Stimulated activated CD4-positive, alpha-beta T cell treated with anti-CD3 and anti-CD28 coated beads, TNF-alpha, amount 100 ng/mL, for 1 hour (primary cell): ENCODE results near the gene TSHZ2.
A peak's percentile ranks its signal among the peaks of the same experiment; 100 is the strongest.

Experiments used
- DNase-seq, 3 donors: peaks; one replicate each; pipeline ENCODE4 v3.0.0-alpha.2; 2020; ENCODE audit warnings: low read depth in 3 of 3, low spot score in 1 of 3

Gene TSHZ2

GRCh38 chr20:53190225-53190624 lies 218.1 kb downstream of the TSHZ2 start:
- no peak for DNase-seq

- DNase-seq = no peak
Observed at GRCh38 chr20:53191957-53192356, 219.8 kb downstream of the TSHZ2 start.

- DNase-seq = no peak
Observed at GRCh38 chr20:53194306-53195290, 222.4 kb downstream of the TSHZ2 start.

DNA sequence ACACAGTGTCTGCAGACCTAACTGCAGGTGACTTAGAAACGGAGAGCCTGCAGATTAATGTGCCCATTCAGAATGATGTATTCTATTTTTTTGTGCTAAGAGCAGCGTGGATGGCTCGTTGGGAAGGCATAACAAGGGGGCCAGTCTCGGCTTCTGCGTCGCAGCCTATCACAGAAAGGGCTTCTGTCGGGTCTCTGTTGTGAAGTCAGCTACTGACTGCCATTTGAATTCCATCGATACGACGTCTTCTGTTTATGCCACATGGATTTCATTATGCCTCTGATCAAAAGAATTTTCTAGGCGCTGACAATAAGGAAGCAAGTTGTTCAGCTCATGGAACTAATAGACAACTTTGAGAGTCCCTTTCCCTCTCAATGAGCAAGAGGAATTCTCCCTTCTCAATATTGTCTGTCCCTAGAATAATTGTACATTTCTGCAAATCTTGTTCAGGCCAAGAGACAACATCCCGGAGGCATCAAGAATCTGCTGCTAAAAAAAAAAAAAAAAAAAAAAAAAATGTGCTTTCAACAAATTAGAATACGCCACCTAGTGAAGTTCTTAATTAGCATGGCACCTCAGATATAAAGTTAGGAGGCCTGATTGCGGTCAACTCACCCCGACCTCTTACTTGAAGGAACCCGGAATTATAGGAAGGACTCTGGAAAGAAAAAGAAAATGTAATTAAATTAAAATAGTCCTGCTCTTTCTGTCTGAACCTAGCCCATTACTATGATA lies 223.9 kb downstream of the TSHZ2 start:
- DNase-seq = no peak

DNA sequence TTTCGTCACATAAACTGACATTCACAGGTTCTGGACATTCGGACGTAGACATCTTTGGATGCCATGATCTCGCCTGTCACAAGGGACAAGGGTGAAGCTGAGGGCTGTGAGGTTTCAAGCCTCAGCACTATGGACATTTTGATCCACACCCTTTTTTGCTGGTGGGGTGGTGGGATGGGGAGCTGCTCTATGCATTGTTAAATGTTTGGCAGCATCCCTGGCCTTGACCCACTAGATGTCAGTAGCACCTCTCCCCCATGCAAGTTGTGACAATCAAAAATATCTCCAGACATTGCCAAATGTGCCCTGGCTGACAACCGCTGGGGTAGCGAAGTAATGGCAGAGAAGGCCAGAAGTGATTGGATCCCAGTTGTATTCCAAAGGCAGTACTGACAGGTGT lies 229.4 kb downstream of the TSHZ2 start:
- no peak for DNase-seq

DNA sequence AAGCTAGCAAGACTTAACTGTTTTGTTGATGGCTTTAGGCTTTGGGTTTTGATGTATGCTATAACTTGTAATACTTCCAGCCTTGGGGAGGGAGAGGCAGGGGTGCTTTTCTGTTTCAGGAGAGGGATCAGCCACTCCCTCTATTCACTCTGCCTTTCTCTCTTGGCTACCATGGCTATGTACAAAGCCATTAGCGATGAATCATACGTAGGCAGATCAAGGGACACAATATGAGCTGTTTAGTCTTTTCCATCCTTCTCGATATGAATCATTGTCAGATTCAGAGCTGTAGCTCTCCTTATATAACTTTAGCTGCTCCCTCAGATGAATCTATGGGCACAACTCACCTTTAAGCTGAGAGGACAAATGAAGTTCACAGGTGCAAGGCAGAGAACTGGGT lies 230.6 kb downstream of the TSHZ2 start:
- no peak for DNase-seq

GRCh38 chr20:53205046-53205445 lies 232.9 kb downstream of the TSHZ2 start:
- DNase-seq = no peak

- DNase-seq = no peak
Observed at GRCh38 chr20:53208110-53208832, 236.1 kb downstream of the TSHZ2 start.

DNA sequence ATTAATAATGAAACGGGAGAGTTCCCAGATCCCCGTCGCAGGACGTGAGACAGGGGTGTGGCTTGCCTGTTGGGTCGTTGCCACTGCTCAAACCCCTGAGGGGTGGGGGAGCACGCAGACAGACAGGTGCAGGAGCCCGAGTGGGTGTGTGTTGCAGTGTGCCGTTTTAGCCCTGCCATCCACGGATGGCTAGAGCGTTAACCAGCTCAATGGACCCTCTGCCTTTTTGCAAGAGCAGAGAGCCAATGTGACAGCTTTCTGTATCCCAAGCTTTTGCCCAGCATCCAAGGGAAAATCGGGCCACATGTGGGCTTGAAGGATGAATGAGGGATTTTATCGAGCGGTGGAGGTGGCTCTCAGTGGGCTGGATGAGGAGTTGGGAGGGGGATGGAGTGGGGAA lies 237.9 kb downstream of the TSHZ2 start:
- DNase-seq = no peak

GRCh38 chr20:53210931-53211330 lies 238.8 kb downstream of the TSHZ2 start:
- DNase-seq = no peak

- DNase-seq = no peak
Observed at GRCh38 chr20:53212018-53212417, 239.9 kb downstream of the TSHZ2 start.

DNA sequence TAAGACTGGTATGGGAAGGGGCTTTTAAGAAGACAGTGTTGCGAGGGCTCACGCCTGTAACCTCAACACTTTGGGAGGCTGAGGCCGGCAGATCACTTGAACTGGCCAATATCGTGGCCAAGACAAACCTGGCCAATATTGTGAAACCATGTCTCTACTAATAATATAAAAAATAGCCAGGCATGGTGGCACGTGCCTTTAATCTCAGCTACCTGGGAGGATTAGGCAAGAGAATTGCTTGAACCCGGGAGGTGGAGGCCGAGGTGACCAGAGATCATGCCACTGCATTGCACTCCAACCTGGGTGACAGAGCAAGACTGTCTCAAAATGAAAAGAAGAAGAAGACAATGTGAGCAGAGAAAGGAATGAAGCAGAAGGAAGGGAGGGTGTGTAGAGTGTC lies 242.2 kb downstream of the TSHZ2 start:
- no peak for DNase-seq

DNA sequence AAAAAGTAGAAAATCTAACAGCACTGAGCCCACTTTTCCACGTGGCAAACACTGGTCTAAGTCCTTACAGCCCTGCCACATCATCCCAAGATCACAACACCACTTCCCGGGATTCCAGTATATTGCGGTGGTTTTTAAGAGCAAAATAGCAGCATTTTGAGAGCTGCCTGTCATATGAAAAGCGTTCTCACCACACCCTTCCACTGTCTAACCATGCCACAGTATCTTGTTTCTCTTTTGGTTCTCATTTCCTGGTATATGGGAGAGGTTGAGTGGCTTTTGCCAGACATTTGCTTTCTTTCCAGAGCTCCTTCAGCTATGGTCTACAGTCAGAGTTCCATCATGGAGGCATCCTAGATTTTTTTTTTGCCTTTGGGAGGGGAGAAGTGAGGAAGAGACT lies 243.0 kb downstream of the TSHZ2 start:
- no peak for DNase-seq

- DNase-seq = no peak
Observed at GRCh38 chr20:53216478-53216855, 244.3 kb downstream of the TSHZ2 start.

- DNase-seq = peak; percentile 57 to 84 (median 70)
Observed at GRCh38 chr20:53216856-53217576, 244.9 kb downstream of the TSHZ2 start.

- no peak for DNase-seq
Observed at GRCh38 chr20:53220482-53221307, 248.5 kb downstream of the TSHZ2 start.

GRCh38 chr20:53221731-53222130 lies 249.6 kb downstream of the TSHZ2 start:
- DNase-seq = no peak

DNA sequence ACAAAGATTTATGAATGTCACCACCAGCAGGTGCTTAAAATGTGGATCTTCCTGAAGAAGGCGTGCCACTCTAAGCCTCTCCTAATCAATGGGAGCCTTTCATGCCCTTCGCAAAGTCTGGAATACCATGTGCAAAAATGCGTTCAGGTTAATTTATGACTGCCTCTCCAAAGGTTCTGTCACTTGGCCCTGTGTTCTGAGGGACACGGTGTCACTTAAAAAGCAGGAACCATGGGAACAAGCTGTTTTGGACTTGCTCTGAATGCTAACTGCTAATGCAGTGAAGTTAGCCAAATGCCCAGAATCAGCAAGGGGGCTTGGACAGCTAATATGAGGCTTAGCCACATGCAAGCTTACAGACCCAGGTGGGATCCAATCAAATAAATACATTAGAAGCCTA lies 250.3 kb downstream of the TSHZ2 start:
- DNase-seq = no peak

GRCh38 chr20:53222932-53223331 lies 250.8 kb downstream of the TSHZ2 start:
- no peak for DNase-seq

DNA sequence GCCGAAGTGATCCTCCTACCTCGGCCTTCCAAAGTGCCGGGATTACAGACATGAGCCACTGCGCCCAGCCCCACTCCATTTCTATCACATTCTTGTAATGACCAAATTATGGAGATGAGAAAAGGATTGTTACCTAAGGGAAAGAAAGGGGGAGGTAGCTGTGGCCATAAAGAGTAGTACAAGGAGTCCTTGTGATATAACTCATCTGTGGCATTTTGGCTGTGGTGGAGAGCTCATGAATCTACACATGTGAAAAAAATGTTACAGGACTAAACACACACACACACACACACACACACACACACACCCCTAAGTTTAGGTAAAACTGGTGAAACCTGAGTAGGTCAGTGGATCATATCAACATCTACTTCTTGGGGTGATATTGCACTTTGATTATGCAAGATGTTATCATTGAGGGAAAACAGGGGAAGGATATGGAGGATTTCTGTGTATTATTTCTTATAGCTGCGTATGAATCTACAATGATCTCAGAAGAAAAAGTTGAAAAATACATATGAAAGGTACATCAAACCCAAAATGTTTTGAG lies 251.5 kb downstream of the TSHZ2 start:
- DNase-seq = no peak
